Lower leg skin (tissue), 3 donors: ENCODE results near the gene IQUB.
"Not testable (repeated sequence)": the region's sequence is repeated elsewhere in the genome, so short reads cannot be mapped to it uniquely, and the experiment has no call there.

ENCODE experiments used
- CTCF ChIP-seq, 3 donors: fragments of 450-650 bp; IDR thresholded peaks; one replicate each; pipeline ENCODE4 v1.5.1; 2016; ENCODE audit warnings: antibody characterized with exemption in 3 of 3, mild to moderate bottlenecking in 3 of 3, moderate library complexity in 2 of 3
- POLR2A ChIP-seq, 2 donors: fragments of 450-650 bp; IDR thresholded peaks; one replicate each; pipeline ENCODE4 v1.6.1; 2016 to 2017; ENCODE audit warnings: antibody characterized with exemption in 2 of 2, mild to moderate bottlenecking in 1 of 2, moderate library complexity in 1 of 2

GRCh38 chr7:123527712-123528225 is 6.6 kb downstream of the IQUB start:
- not testable (repeated sequence) for TF ChIP-seq CTCF, POLR2A (IDR thresholded peaks at IDR 0.05)
